ENCODE data around the gene TBL1Y.

Gene TBL1Y

DNA sequence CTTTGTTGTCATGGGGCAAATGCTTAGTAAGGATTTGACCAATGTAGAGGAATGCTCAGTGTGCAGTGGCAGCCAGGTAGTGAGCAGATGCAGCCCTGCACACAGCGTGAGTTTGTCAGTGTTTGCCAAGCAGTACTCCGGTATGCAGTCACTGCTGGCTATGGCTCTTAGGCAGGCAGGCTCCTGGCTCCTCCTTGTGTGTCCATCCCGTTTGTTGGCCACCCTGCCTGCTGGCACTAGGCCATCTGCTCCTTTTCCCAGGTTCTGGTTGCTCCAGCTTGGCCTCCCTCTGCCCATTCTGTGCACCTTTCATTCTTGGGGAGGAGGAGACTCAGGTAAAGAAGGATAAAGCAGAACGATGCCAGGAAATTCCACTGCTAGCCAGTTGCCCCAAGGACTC lies 106.0 kb downstream of the TBL1Y start:
- H3K27me3 ChIP-seq (ENCODE audit: low read length), result no peaks in the 10 kb centered on the region
- no peak overlapping the region for H3K9ac ChIP-seq (ENCODE audit: low read length)
- TF ChIP-seq, protein P1, sequence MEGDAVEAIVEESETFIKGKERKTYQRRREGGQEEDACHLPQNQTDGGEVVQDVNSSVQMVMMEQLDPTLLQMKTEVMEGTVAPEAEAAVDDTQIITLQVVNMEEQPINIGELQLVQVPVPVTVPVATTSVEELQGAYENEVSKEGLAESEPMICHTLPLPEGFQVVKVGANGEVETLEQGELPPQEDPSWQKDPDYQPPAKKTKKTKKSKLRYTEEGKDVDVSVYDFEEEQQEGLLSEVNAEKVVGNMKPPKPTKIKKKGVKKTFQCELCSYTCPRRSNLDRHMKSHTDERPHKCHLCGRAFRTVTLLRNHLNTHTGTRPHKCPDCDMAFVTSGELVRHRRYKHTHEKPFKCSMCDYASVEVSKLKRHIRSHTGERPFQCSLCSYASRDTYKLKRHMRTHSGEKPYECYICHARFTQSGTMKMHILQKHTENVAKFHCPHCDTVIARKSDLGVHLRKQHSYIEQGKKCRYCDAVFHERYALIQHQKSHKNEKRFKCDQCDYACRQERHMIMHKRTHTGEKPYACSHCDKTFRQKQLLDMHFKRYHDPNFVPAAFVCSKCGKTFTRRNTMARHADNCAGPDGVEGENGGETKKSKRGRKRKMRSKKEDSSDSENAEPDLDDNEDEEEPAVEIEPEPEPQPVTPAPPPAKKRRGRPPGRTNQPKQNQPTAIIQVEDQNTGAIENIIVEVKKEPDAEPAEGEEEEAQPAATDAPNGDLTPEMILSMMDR (IDR thresholded peaks at IDR 0.05; ENCODE audit: insufficient read depth, low read length, poor library complexity, severe bottlenecking), result no peak
- no peak for TF ChIP-seq EZH2phosphoT487 (conservative IDR thresholded peaks at IDR 0.05; ENCODE audit: low read length)
- no peaks in the 10 kb centered on the region for H4K20me1 ChIP-seq (ENCODE audit: low read depth, low read length)
- no peak overlapping the region for H3K4me3 ChIP-seq (ENCODE audit: insufficient read depth, low read length, poor library complexity, severe bottlenecking)
- H3F3A ChIP-seq (ENCODE audit: insufficient read depth), result no peaks in the 10 kb centered on the region
- H2AFZ ChIP-seq (ENCODE audit: low read depth, low read length, severe bottlenecking), result no peak overlapping the region
- no peak overlapping the region for H3K27ac ChIP-seq (ENCODE audit: low read depth, low read length)
- H3K4me2 ChIP-seq (ENCODE audit: low read depth, low read length, poor library complexity, severe bottlenecking), result no peak overlapping the region
- H3K9me2 ChIP-seq (replicated peaks; ENCODE audit: insufficient read depth, low read length), result no peaks in the 10 kb centered on the region
- H3K9me3 ChIP-seq (ENCODE audit: insufficient read depth, low read length), result no peaks in the 10 kb centered on the region
- no peaks in the 10 kb centered on the region for H3K36me3 ChIP-seq (ENCODE audit: low read length)
- H3K79me2 ChIP-seq (ENCODE audit: insufficient read depth, low read length), result no peaks in the 10 kb centered on the region

DNA sequence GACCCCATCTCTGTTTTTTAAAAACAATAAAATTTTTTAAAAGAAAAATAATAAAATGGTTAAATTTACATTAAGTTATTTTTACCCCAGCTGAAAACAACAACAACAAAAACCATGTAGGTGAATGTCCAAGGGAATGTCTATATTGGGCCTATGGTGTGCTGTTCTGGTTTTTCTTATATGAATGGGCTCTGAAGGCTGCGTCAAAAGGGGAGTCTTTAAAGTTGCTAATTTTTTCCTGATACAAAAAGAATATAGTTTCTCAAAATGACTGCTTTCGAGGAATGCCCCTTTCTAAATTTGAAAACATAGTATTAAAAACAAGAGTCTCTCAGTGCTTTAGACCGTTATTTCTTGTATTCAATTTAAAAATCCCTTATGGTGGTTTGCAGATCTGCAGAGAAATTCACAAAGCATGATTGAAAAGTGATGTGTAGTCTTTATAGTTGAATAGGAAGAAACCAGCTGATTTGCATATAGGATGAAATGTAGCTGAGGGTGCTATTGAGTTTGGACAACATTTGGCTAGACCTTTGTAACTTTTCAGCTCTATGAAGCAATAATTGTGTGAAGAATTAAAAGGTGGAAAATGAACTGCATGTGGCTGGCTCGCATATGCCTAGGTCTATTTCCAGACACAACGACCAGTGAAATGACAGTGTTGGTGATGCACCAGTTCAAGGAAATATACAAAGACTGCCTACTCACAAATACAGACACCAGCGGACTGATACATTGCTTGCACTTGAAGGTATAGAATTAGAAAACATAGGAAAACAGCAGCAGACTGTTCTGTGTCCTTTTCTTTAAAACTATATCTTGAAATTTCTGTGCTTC lies 107.0 kb downstream of the TBL1Y start:
- Histone ChIP-seq H3K4me2 (ENCODE audit: low read depth, low read length, poor library complexity, severe bottlenecking) (no peak overlapping the region), H3K9me3 (ENCODE audit: insufficient read depth, low read length) (no peaks in the 10 kb centered on the region), H3K9ac (ENCODE audit: low read length) (no peak overlapping the region), H3F3A (ENCODE audit: insufficient read depth) (no peaks in the 10 kb centered on the region), H3K9me2 (replicated peaks; ENCODE audit: insufficient read depth, low read length) (no peaks in the 10 kb centered on the region), H3K36me3 (ENCODE audit: low read length) (no peaks in the 10 kb centered on the region), H3K4me3 (ENCODE audit: insufficient read depth, low read length, poor library complexity, severe bottlenecking) (no peak overlapping the region), H3K27me3 (ENCODE audit: low read length) (no peaks in the 10 kb centered on the region), H3K27ac (ENCODE audit: low read depth, low read length) (no peak overlapping the region), H2AFZ (ENCODE audit: low read depth, low read length, severe bottlenecking) (no peak overlapping the region), H4K20me1 (ENCODE audit: low read depth, low read length) (no peaks in the 10 kb centered on the region), H3K79me2 (ENCODE audit: insufficient read depth, low read length) (no peaks in the 10 kb centered on the region)
- TF ChIP-seq, protein P1 (IDR thresholded peaks at IDR 0.05; ENCODE audit: insufficient read depth, low read length, poor library complexity, severe bottlenecking), result no peak
- TF ChIP-seq EZH2phosphoT487 (conservative IDR thresholded peaks at IDR 0.05; ENCODE audit: low read length), result no peak

DNA sequence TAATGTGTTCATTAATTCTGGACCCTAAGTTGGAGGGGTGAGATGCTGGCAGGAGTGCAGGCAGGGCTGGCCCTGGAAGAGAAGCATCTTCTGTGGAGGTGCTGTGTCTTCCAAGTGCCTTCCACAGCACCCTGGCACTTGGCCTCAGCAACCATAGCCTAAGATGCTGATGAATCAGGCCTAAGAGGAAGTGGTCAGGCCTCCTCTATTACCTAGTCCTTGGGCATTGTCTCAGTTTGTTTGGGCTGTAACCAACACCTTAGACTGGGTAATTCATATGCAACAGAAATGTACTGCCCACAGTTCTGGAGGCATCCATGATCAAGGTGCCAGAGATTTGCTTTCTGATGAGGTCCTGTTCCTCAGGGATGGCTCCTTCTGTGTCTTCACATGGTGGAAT lies 128.5 kb downstream of the TBL1Y start:
- Histone ChIP-seq H3K27ac (ENCODE audit: low read depth, low read length) (no peak overlapping the region), H3K4me3 (ENCODE audit: insufficient read depth, low read length, poor library complexity, severe bottlenecking) (no peak overlapping the region), H3K4me2 (ENCODE audit: low read depth, low read length, poor library complexity, severe bottlenecking) (no peak overlapping the region), H4K20me1 (ENCODE audit: low read depth, low read length) (no peaks in the 10 kb centered on the region), H3K9me2 (replicated peaks; ENCODE audit: insufficient read depth, low read length) (no peaks in the 10 kb centered on the region), H2AFZ (ENCODE audit: low read depth, low read length, severe bottlenecking) (no peak overlapping the region), H3K36me3 (ENCODE audit: low read length) (no peaks in the 10 kb centered on the region), H3F3A (ENCODE audit: insufficient read depth) (no peaks in the 10 kb centered on the region), H3K79me2 (ENCODE audit: insufficient read depth, low read length) (no peaks in the 10 kb centered on the region), H3K9me3 (ENCODE audit: insufficient read depth, low read length) (no peaks in the 10 kb centered on the region), H3K9ac (ENCODE audit: low read length) (no peak overlapping the region), H3K27me3 (ENCODE audit: low read length) (no peaks in the 10 kb centered on the region)
- no peak for TF ChIP-seq EZH2phosphoT487 (conservative IDR thresholded peaks at IDR 0.05; ENCODE audit: low read length)
- TF ChIP-seq, protein P1 (IDR thresholded peaks at IDR 0.05; ENCODE audit: insufficient read depth, low read length, poor library complexity, severe bottlenecking), result no peak

All from SU-DHL-6 (cell line).